HEK293T (cell line): ENCODE measurements around the gene BICD2.

Source experiments
- CTCF ChIA-PET: fragments of 350-600 bp; formaldehyde crosslinking; extraction: SDS; loops from one replicate; lab custom pipeline; 2021; ENCODE audit warnings: antibody characterized with exemption, inconsistent platforms; lab: Yijun Ruan, JAX
- POLR2A ChIA-PET: fragments of 350-600 bp; formaldehyde crosslinking; extraction: SDS; loops from one replicate; lab custom pipeline; 2020; ENCODE audit warnings: antibody characterized with exemption, inconsistent platforms; lab: Yijun Ruan, JAX
- DNase-seq: peaks from one replicate; pipeline ENCODE4 v3.0.0; 2012; ENCODE audit warnings: mixed read lengths; ENCODE audit errors: extremely low spot score
- ARNT ChIP-seq: fragments of 450-650 bp; IDR thresholded peaks from 2 replicates; pipeline ENCODE4 v1.6.1; 2017; ENCODE audit warnings: mild to moderate bottlenecking
- BHLHE40 ChIP-seq: fragments of 450-650 bp; IDR thresholded peaks from 2 replicates; pipeline ENCODE4 v1.6.1; 2016; ENCODE audit warnings: mild to moderate bottlenecking, moderate library complexity, borderline replicate concordance
- CTBP1 ChIP-seq: fragments of 450-650 bp; IDR thresholded peaks from 2 replicates; pipeline ENCODE4 v1.6.1; 2016; ENCODE audit warnings: borderline replicate concordance
- ELF4 ChIP-seq: fragments of 450-650 bp; IDR thresholded peaks from 2 replicates; pipeline ENCODE4 v1.6.1; 2017; ENCODE audit warnings: antibody characterized with exemption
- FOXA1 ChIP-seq: fragments of 450-650 bp; IDR thresholded peaks from 2 replicates; pipeline ENCODE4 v1.6.1; 2016; ENCODE audit warnings: mild to moderate bottlenecking
- FOXK2 ChIP-seq: fragments of 450-650 bp; IDR thresholded peaks from 2 replicates; pipeline ENCODE4 v1.6.1; 2016; ENCODE audit warnings: mild to moderate bottlenecking
- FOXM1 ChIP-seq: fragments of 450-650 bp; IDR thresholded peaks from 2 replicates; pipeline ENCODE4 v1.6.1; 2017; ENCODE audit warnings: mild to moderate bottlenecking, borderline replicate concordance
- HDGF ChIP-seq: fragments of 450-650 bp; IDR thresholded peaks from 2 replicates; pipeline ENCODE4 v1.6.1; 2017; ENCODE audit warnings: antibody characterized with exemption, borderline replicate concordance
- L3MBTL2 ChIP-seq: fragments of 450-650 bp; conservative IDR thresholded peaks from 2 replicates; pipeline ENCODE4 v1.6.1; 2016; ENCODE audit warnings: mild to moderate bottlenecking
- LEF1 ChIP-seq: fragments of 450-650 bp; IDR thresholded peaks from 2 replicates; pipeline ENCODE4 v1.6.1; 2017; ENCODE audit warnings: mild to moderate bottlenecking, borderline replicate concordance
- NFRKB ChIP-seq: fragments of 450-650 bp; IDR thresholded peaks from 2 replicates; pipeline ENCODE4 v1.6.1; 2016; ENCODE audit warnings: mild to moderate bottlenecking, moderate library complexity
- SP1 ChIP-seq: fragments of 450-650 bp; IDR thresholded peaks from 2 replicates; pipeline ENCODE4 v1.6.1; 2017
- SUZ12 ChIP-seq: fragments of 450-650 bp; IDR thresholded peaks from 2 replicates; pipeline ENCODE4 v1.6.1; 2016; ENCODE audit warnings: mild to moderate bottlenecking
- TARDBP ChIP-seq: fragments of 450-650 bp; IDR thresholded peaks from 2 replicates; pipeline ENCODE4 v1.6.1; 2016
- ZNF384 ChIP-seq: fragments of 450-650 bp; IDR thresholded peaks from 2 replicates; pipeline ENCODE4 v1.6.1; 2016
- TF ChIP-seq, protein P1 (sequence below): fragments of 450-650 bp; IDR thresholded peaks from 2 replicates; pipeline ENCODE4 v1.6.1; 2016

Gene BICD2

DNA sequence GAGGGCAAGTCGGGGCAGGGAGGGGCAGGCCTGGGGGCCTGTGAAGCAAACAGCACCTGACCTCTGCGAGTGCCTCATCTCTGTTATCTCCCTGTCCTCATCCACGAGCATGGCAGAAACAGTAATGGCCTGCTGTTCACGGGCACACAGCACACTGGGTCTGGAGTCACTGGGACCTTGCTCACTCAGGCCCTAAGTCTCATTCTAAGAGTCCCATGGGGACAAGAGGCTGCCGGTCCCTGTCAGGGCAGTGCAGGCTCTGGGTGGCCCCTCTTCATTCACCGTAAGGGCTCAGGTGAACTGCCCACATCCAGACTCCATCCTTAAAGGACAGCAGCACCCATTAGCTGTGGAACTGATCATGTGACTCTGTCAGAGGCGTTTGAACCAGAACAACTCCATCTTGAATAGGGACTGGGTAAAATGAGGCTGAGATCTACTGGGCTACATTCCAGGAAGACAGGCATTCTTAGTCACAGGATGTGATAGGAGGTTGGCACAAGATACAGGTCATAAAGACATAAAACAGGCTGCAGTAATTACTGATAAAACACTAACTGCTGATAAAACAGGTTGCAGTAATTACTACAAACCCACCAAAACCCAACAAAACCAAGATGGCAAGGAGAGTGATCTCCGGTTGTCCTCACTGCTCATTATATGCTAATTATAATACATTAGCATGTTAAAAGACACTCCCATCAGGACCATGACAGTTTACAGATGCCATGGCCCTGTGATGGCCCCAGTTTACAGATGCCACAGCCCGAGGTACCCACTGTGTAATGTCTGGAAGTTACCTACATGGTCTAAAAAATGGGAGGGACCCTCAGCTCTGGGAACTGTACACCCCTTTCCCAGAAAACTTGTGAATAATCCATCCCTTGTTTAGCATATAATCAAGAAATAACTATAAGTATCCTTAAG is 28.7 kb downstream of the BICD2 start:
- CTCF ChIA-PET = no interaction called here
- no peak for DNase-seq
- TF ChIP-seq ELF4 (no peak), ZNF384 (no peak), HDGF (no peak), CTBP1 (no peak), TARDBP (no peak), L3MBTL2 (no peak), NFRKB (no peak), BHLHE40 (no peak), SP1 (no peak), ARNT (no peak), FOXM1 (no peak), FOXK2 (no peak), LEF1 (no peak)
- TF ChIP-seq, protein P1, sequence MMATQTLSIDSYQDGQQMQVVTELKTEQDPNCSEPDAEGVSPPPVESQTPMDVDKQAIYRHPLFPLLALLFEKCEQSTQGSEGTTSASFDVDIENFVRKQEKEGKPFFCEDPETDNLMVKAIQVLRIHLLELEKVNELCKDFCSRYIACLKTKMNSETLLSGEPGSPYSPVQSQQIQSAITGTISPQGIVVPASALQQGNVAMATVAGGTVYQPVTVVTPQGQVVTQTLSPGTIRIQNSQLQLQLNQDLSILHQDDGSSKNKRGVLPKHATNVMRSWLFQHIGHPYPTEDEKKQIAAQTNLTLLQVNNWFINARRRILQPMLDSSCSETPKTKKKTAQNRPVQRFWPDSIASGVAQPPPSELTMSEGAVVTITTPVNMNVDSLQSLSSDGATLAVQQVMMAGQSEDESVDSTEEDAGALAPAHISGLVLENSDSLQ = no peak
- POLR2A ChIA-PET = no interaction called here

DNA sequence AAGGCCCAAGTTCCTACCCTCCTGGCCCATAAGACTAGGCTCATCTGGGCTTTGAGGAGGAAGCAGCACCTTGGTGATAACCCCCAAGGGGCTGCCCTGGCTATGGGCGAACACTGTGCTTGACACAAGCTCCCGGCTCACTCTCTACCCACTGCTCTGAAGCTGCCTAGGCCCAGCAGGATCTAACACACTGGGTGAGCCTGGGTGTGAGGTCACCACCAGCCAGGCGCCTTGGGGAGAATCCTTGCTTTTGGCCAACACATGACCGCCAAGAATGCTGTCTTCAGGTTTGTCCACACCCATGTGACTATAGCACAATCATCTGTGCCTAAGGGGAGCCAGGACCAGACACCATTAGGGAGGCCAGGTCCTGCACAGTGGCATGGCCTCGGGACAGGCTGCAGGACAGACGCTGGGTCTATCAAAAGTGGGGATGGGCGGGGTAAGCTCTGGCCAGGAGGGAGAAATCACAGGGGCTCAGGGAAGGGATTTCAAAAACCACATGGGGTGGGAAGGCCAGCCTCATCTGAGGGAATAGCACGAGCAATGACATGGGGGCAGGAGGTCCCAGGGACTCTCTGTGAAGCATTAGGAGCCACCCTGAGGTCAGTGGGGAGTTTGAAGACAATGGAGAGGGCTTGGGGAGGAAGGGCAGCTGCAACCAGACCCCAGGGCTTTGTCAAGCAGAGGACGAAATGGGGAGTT is 29.6 kb downstream of the BICD2 start:
- DNase-seq = no peak
- ChIA-PET CTCF (no interaction called here), POLR2A (no interaction called here)
- TF ChIP-seq ZNF384 (no peak), ARNT (no peak), FOXA1 (no peak), SP1 (no peak), LEF1 (no peak), NFRKB (no peak), FOXK2 (no peak), CTBP1 (no peak), ELF4 (no peak), L3MBTL2 (no peak), FOXM1 (no peak), SUZ12 (no peak), TARDBP (no peak), BHLHE40 (no peak), HDGF (no peak)
- TF ChIP-seq, protein P1 = no peak

DNA sequence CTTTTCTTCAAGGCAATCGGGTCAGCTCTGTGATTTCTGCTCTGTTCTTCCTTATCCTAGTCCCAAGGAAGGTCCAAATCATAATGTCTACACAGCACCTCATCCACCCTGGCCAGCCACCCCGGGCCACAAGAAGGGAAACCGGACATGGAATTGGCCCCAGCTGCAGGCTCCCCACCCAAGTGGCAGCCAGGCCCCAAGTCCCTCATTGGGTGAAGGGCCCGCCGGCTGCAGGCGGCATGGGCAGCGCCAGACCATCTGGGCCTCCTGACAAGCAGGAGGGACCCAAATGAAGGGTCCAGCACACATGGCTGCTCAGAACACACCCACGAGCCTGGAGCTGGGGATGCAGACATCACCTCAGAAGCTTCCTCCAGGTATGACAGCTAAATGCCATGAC is 33.7 kb downstream of the BICD2 start:
- no peak for DNase-seq
- TF ChIP-seq SUZ12 (no peak), HDGF (no peak), SP1 (no peak), TARDBP (no peak), LEF1 (no peak), ZNF384 (no peak), NFRKB (no peak), ELF4 (no peak), FOXK2 (no peak), L3MBTL2 (no peak)
- ChIA-PET CTCF (no interaction called here), POLR2A (no interaction called here)

DNA sequence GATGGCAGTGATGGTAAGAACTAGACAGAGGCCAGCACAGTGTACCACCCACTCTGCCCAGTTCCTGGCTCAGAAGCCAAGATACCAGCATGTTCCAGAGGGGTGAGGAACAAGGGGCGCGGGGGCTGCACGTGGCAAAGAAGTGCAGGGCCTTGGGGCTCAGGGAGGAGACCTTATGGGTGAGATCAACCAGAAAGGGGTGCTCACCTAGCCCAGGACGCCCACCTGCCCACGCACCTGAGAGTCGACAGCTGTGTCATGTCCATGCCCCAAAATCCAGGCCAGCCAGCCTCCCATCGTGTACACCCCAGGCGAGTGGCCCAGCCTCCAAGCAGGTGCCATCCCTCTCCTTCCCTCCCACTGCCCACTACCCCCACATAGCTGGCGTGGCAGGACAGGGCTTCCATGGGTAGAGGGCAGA is 34.9 kb downstream of the BICD2 start:
- DNase-seq = no peak
- ChIA-PET POLR2A (no interaction called here), CTCF (no interaction called here)
- TF ChIP-seq BHLHE40 (no peak), FOXK2 (no peak), TARDBP (no peak), SUZ12 (no peak), FOXA1 (no peak), L3MBTL2 (no peak), CTBP1 (no peak)
- TF ChIP-seq, protein P1 = no peak

DNA sequence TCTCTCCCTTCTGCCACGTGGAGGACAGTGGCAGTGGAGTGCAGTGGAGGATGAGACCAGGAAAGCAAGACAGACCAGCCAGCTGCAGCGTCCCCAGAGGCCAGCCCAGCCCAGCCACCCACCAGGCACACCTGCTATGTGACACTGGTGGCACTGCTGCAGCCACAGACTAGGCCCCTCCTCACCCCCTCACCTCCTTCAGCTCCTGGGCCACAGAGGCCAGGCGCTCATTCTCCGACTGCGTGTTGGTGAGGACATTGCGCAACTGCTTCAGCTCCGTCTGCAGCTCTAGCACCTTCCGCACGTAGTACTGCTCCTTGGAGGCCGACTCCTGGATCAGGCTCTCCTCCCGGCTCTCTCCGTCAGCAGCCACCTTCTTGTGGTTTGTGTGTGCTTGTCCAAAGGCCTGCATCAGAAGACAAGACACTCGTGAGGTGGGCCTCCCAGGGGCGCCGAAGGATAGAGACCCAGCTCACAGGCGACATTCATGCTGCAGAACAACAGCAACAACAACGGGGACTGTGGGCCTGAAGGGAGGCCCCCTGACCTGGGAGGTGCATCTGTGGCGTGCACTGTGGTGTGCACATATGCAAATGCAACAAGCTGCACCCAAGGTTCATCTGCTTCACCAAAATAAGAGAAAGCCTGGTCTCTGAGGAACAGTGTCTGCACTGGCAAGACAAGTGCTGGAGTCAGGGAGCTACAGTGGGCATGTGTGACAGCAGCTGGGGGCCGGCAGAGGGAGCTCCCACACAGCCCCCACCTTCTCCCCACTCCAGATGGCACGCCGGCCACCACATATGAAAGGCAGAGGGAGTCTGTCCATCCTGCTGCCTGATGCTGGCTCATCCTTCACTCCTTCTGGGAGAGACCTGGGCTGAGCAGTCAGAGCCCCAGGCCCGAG is 35.5 kb downstream of the BICD2 start:
- TF ChIP-seq LEF1 = no peak
- TF ChIP-seq, protein P1 = no peak
- TF ChIP-seq NFRKB = no peak
- no peak for TF ChIP-seq HDGF
- no peak for TF ChIP-seq ARNT
- TF ChIP-seq FOXK2 = no peak
- TF ChIP-seq CTBP1 = no peak
- TF ChIP-seq SP1 = no peak
- no peak for TF ChIP-seq SUZ12
- no peak for TF ChIP-seq BHLHE40
- no peak for TF ChIP-seq ZNF384
- POLR2A ChIA-PET = no interaction called here
- CTCF ChIA-PET = no interaction called here
- DNase-seq = no peak
